KMS-11 (cell line): ENCODE data around the gene REN.

Source experiments
- H2AFZ ChIP-seq: fragments of 200-600 bp; sonication (generic); 2 replicates; pipeline ENCODE4 v1.6.1; 2016; ENCODE audit warnings: antibody characterized with exemption, mixed run types, low read depth
- H3K27ac ChIP-seq: fragments of 200-600 bp; sonication (generic); 2 replicates; pipeline ENCODE4 v1.6.1; 2016; ENCODE audit warnings: mild to moderate bottlenecking, mixed run types
- H3K27me3 ChIP-seq: fragments of 200-600 bp; sonication (generic); 2 replicates; pipeline ENCODE4 v1.6.1; 2017; ENCODE audit warnings: mild to moderate bottlenecking, low read depth, mixed run types, moderate library complexity; ENCODE audit not compliant: insufficient read depth
- H3K36me3 ChIP-seq: fragments of 200-600 bp; sonication (generic); 2 replicates; pipeline ENCODE4 v1.6.1; 2017; ENCODE audit warnings: mild to moderate bottlenecking, mixed run types; ENCODE audit not compliant: insufficient read depth
- H3K4me1 ChIP-seq: fragments of 200-600 bp; sonication (generic); 2 replicates; pipeline ENCODE4 v1.6.1; 2016; ENCODE audit warnings: mild to moderate bottlenecking, low read depth, mixed run types; ENCODE audit not compliant: poor library complexity, severe bottlenecking
- H3K4me2 ChIP-seq: fragments of 200-600 bp; sonication (generic); 2 replicates; pipeline ENCODE4 v1.7.0; 2016; ENCODE audit warnings: mild to moderate bottlenecking, mixed run types
- H3K4me3 ChIP-seq: fragments of 200-600 bp; sonication (generic); IDR thresholded peaks from 2 replicates; pipeline ENCODE4 v1.6.1; 2017; ENCODE audit warnings: low read depth, low read length, mixed read lengths; ENCODE audit not compliant: insufficient read depth
- H3K79me2 ChIP-seq: fragments of 200-600 bp; sonication (generic); 2 replicates; pipeline ENCODE4 v1.6.1; 2016; ENCODE audit warnings: low read depth, mixed run types; ENCODE audit not compliant: insufficient read depth
- H3K9ac ChIP-seq: fragments of 200-600 bp; sonication (generic); 2 replicates; pipeline ENCODE4 v1.6.1; 2016; ENCODE audit warnings: mild to moderate bottlenecking, mixed run types
- H4K20me1 ChIP-seq: fragments of 200-600 bp; sonication (generic); 2 replicates; pipeline ENCODE4 v1.6.1; 2016; ENCODE audit warnings: mild to moderate bottlenecking, mixed run types; ENCODE audit not compliant: insufficient read depth
- CTCF ChIP-seq: fragments of 200-600 bp; sonication (generic); conservative IDR thresholded peaks from 2 replicates; pipeline ENCODE4 v1.6.1; 2017; ENCODE audit warnings: low read depth, mild to moderate bottlenecking, antibody characterized with exemption, low read length, moderate library complexity, mixed read lengths

Gene REN

GRCh38 chr1:204190212-204191211 lies 24.4 kb upstream of the REN start:
- Histone ChIP-seq H3K4me2 (no peak overlapping the region), H3K27ac (no peak overlapping the region), H3K4me1 (no peaks in the 10 kb centered on the region), H2AFZ (no peak overlapping the region), H3K9ac (no peak overlapping the region), H3K79me2 (no peaks in the 10 kb centered on the region), H3K27me3 (peaks cover 8% of the 10 kb centered on the region; the same call in 1 of the 2 replicates), H3K4me3 (no peak overlapping the region), H4K20me1 (no peaks in the 10 kb centered on the region; the same call in 1 of the 2 replicates), H3K36me3 (no peaks in the 10 kb centered on the region)
- TF ChIP-seq CTCF = no peak

- Histone ChIP-seq H3K79me2 (no peaks in the 10 kb centered on the region), H2AFZ (no peak overlapping the region), H3K4me1 (no peaks in the 10 kb centered on the region), H3K9ac (no peak overlapping the region), H3K27me3 (peaks cover 8% of the 10 kb centered on the region; the same call in 1 of the 2 replicates), H3K4me2 (no peak overlapping the region), H3K36me3 (no peaks in the 10 kb centered on the region), H3K4me3 (no peak overlapping the region), H3K27ac (no peak overlapping the region), H4K20me1 (no peaks in the 10 kb centered on the region)
- TF ChIP-seq CTCF = no peak
These were observed 23.0 kb upstream of the REN start for GRCh38 chr1:204188959-204189639.

GRCh38 chr1:204186597-204186996 lies 20.5 kb upstream of the REN start:
- Histone ChIP-seq H3K4me2 (no peak overlapping the region), H3K79me2 (no peaks in the 10 kb centered on the region), H3K36me3 (no peaks in the 10 kb centered on the region), H3K27ac (no peak overlapping the region), H2AFZ (no peak overlapping the region), H4K20me1 (no peaks in the 10 kb centered on the region), H3K9ac (no peak overlapping the region), H3K27me3 (peaks cover 8% of the 10 kb centered on the region; the same call in 1 of the 2 replicates), H3K4me1 (no peaks in the 10 kb centered on the region), H3K4me3 (no peak overlapping the region)
- TF ChIP-seq CTCF = no peak

- peaks cover 11% of the 10 kb centered on the region; the same call in 1 of the 2 replicates for H3K27me3 ChIP-seq
- TF ChIP-seq CTCF = no peak
- H3K9ac ChIP-seq = no peak overlapping the region
- H3K4me1 ChIP-seq = no peaks in the 10 kb centered on the region
- no peak overlapping the region for H3K4me2 ChIP-seq
- H3K79me2 ChIP-seq = no peaks in the 10 kb centered on the region
- no peaks in the 10 kb centered on the region for H3K36me3 ChIP-seq
- no peaks in the 10 kb centered on the region for H4K20me1 ChIP-seq
- no peak overlapping the region for H3K27ac ChIP-seq
- H2AFZ ChIP-seq = no peak overlapping the region
- no peak overlapping the region for H3K4me3 ChIP-seq
These were observed 15.0 kb upstream of the REN start for GRCh38 chr1:204181116-204181515.
